Measurements from ENCODE around the gene ABHD14A.

- no peak for TF ChIP-seq EZH2 (IDR thresholded peaks at IDR 0.05; ENCODE audit: low read length)
- no peak for TF ChIP-seq CTCF (optimal IDR thresholded peaks at IDR 0.05 in 1 of 3, IDR thresholded peaks at IDR 0.05 in 1 of 3, conservative IDR thresholded peaks at IDR 0.05 in 1 of 3; ENCODE audit: extremely low read depth in 1 of 3, insufficient read depth in 2 of 3, low read length in 3 of 3)
Observed at GRCh38 chr3:51930439-51930838, 44.4 kb upstream of the ABHD14A start.

Measured in keratinocyte (primary cell).